Mesendoderm (in vitro differentiated cells): ENCODE results near the gene SRMS.

Experiments used
- DNase-seq: peaks from one replicate; pipeline ENCODE4 v3.0.0; 2013
- H2AK5ac ChIP-seq: 2 replicates; pipeline ENCODE4 v1.6.1; 2013; ENCODE audit warnings: low read length, inconsistent platforms
- H2BK120ac ChIP-seq: 2 replicates; pipeline ENCODE4 v1.6.1; 2013; ENCODE audit warnings: low read depth, mild to moderate bottlenecking, low read length, moderate library complexity, mixed read lengths
- H2BK15ac ChIP-seq: replicated peaks from 2 replicates; pipeline ENCODE4 v1.6.1; 2013; ENCODE audit warnings: low read depth, mild to moderate bottlenecking, moderate library complexity
- H2BK5ac ChIP-seq: 2 replicates; pipeline ENCODE4 v1.6.1; 2013; ENCODE audit warnings: low read length, inconsistent platforms
- H3K18ac ChIP-seq: 2 replicates; pipeline ENCODE4 v1.6.1; 2013; ENCODE audit warnings: mild to moderate bottlenecking, low read length, mixed read lengths
- H3K23ac ChIP-seq: one replicate; pipeline ENCODE4 v1.6.1; 2013; ENCODE audit warnings: low read length
- H3K27ac ChIP-seq: 2 replicates; pipeline ENCODE4 v1.5.1; 2013; ENCODE audit warnings: low read depth, mild to moderate bottlenecking, inconsistent platforms, low read length, moderate library complexity
- H3K27me3 ChIP-seq: 2 replicates; pipeline ENCODE4 v1.6.1; 2013; ENCODE audit warnings: low read length, control low read depth, mild to moderate bottlenecking, inconsistent platforms; ENCODE audit not compliant: insufficient read depth, poor library complexity
- H3K36me3 ChIP-seq: 2 replicates; pipeline ENCODE4 v1.6.1; 2013; ENCODE audit warnings: low read length, inconsistent platforms; ENCODE audit not compliant: control insufficient read depth, insufficient read depth
- H3K4ac ChIP-seq: one replicate; pipeline ENCODE4 v1.6.1; 2013; ENCODE audit warnings: low read depth, mild to moderate bottlenecking, low read length, moderate library complexity
- H3K4me1 ChIP-seq: 2 replicates; pipeline ENCODE4 v1.6.1; 2013; ENCODE audit warnings: low read depth, low read length, inconsistent platforms; ENCODE audit not compliant: control insufficient read depth
- H3K4me2 ChIP-seq: 2 replicates; pipeline ENCODE4 v1.6.1; 2013; ENCODE audit warnings: low read length
- H3K4me3 ChIP-seq: 2 replicates; pipeline ENCODE4 v1.5.1; 2013; ENCODE audit warnings: mild to moderate bottlenecking, low read length
- H3K56ac ChIP-seq: one replicate; pipeline ENCODE4 v1.6.1; 2013; ENCODE audit warnings: low read length
- H3K79me1 ChIP-seq: 2 replicates; pipeline ENCODE4 v1.6.1; 2013; ENCODE audit warnings: low read length, inconsistent platforms
- H3K79me2 ChIP-seq: 2 replicates; pipeline ENCODE4 v1.6.1; 2013; ENCODE audit warnings: mild to moderate bottlenecking, low read length; ENCODE audit not compliant: control insufficient read depth, insufficient read depth
- H3K9ac ChIP-seq: 2 replicates; pipeline ENCODE4 v1.6.1; 2013; ENCODE audit warnings: low read length, inconsistent platforms
- H4K5ac ChIP-seq: one replicate; pipeline ENCODE4 v1.6.1; 2013; ENCODE audit warnings: low read length
- H4K8ac ChIP-seq: one replicate; pipeline ENCODE4 v1.6.1; 2013; ENCODE audit warnings: low read depth, mild to moderate bottlenecking, control low read depth, low read length, moderate library complexity
- WGBS: extraction: QIAGEN DNeasy Blood & Tissue Kit; methylation state at CpG from one replicate; pipeline ENCODE4 v1.1.7; 2013; ENCODE audit warnings: low lambda C conversion rate, missing lambda C conversion rate; ENCODE audit not compliant: insufficient coverage; ENCODE audit errors: extremely low coverage; 5-methylcytosine and 5-hydroxymethylcytosine counted together

Gene SRMS

GRCh38 chr20:63497946-63498935, 49.3 kb downstream of the SRMS start:
- Histone ChIP-seq H3K56ac (peak overlapping the region; percentile 25), H3K27me3 (peaks cover 2% of the 10 kb centered on the region), H3K4me1 (no peaks in the 10 kb centered on the region), H3K4ac (peak overlapping the region; percentile 1), H3K4me2 (no peak overlapping the region), H2BK5ac (no peak overlapping the region), H3K79me2 (no peaks in the 10 kb centered on the region), H3K4me3 (no peak overlapping the region), H2BK120ac (no peak overlapping the region), H2BK15ac (no peak overlapping the region), H3K9ac (peak overlapping the region; percentile 21), H4K5ac (no peak overlapping the region), H3K23ac (no peak overlapping the region), H3K36me3 (no peaks in the 10 kb centered on the region), H3K27ac (no peak overlapping the region), H3K18ac (peak overlapping the region; percentile 8), H3K79me1 (no peaks in the 10 kb centered on the region), H2AK5ac (no peak overlapping the region), H4K8ac (no peak overlapping the region)
- no CpG with 5 or more reads among the region's 60 CpGs for WGBS
- peak; percentile 64 for DNase-seq

GRCh38 chr20:63497138-63497945, 50.2 kb downstream of the SRMS start:
- no peaks in the 10 kb centered on the region for H3K79me2 ChIP-seq
- no peak overlapping the region for H3K23ac ChIP-seq
- H4K5ac ChIP-seq, result no peak overlapping the region
- no peak overlapping the region for H3K18ac ChIP-seq
- no peaks in the 10 kb centered on the region for H3K36me3 ChIP-seq
- H3K27ac ChIP-seq, result no peak overlapping the region
- no peak overlapping the region for H3K56ac ChIP-seq
- no peak overlapping the region for H3K4me3 ChIP-seq
- H2BK15ac ChIP-seq, result no peak overlapping the region
- H3K9ac ChIP-seq, result no peak overlapping the region
- H3K4me1 ChIP-seq, result no peaks in the 10 kb centered on the region
- H3K4ac ChIP-seq, result no peak overlapping the region
- DNase-seq, result no peak
- no peak overlapping the region for H2BK120ac ChIP-seq
- no peaks in the 10 kb centered on the region for H3K79me1 ChIP-seq
- WGBS, result no CpG with 5 or more reads among the region's 20 CpGs
- H2AK5ac ChIP-seq, result no peak overlapping the region
- H2BK5ac ChIP-seq, result no peak overlapping the region
- peaks cover 2% of the 10 kb centered on the region for H3K27me3 ChIP-seq
- no peak overlapping the region for H4K8ac ChIP-seq
- H3K4me2 ChIP-seq, result no peak overlapping the region

GRCh38 chr20:63496596-63497120, 50.9 kb downstream of the SRMS start:
- Histone ChIP-seq H3K4me2 (no peak overlapping the region), H3K9ac (no peak overlapping the region), H3K79me2 (no peaks in the 10 kb centered on the region), H3K79me1 (no peaks in the 10 kb centered on the region), H3K36me3 (no peaks in the 10 kb centered on the region), H3K4me3 (no peak overlapping the region), H4K5ac (no peak overlapping the region), H2BK5ac (no peak overlapping the region), H2AK5ac (no peak overlapping the region), H4K8ac (no peak overlapping the region), H2BK15ac (no peak overlapping the region), H3K23ac (no peak overlapping the region), H3K27ac (no peak overlapping the region), H3K27me3 (peaks cover 2% of the 10 kb centered on the region), H3K4ac (no peak overlapping the region), H2BK120ac (no peak overlapping the region), H3K56ac (no peak overlapping the region), H3K4me1 (no peaks in the 10 kb centered on the region), H3K18ac (no peak overlapping the region)
- no CpG with 5 or more reads among the region's 16 CpGs for WGBS
- DNase-seq, result no peak

GRCh38 chr20:63495741-63496595, 51.6 kb downstream of the SRMS start:
- Histone ChIP-seq H2BK120ac (no peak overlapping the region), H3K27me3 (peaks cover 2% of the 10 kb centered on the region), H3K79me1 (no peaks in the 10 kb centered on the region), H3K4me3 (no peak overlapping the region), H3K18ac (no peak overlapping the region), H3K23ac (no peak overlapping the region), H3K4me2 (peak overlapping the region; percentile 46), H3K9ac (no peak overlapping the region), H3K4me1 (no peaks in the 10 kb centered on the region), H4K8ac (no peak overlapping the region), H3K79me2 (no peaks in the 10 kb centered on the region), H3K27ac (no peak overlapping the region), H3K56ac (peak overlapping the region; percentile 34), H4K5ac (no peak overlapping the region), H3K36me3 (no peaks in the 10 kb centered on the region), H2BK15ac (no peak overlapping the region), H2AK5ac (no peak overlapping the region), H2BK5ac (no peak overlapping the region), H3K4ac (no peak overlapping the region)
- peak; percentile 53 for DNase-seq
- no CpG with 5 or more reads among the region's 48 CpGs for WGBS

GRCh38 chr20:63495167-63495720, 52.3 kb downstream of the SRMS start:
- Histone ChIP-seq H3K79me2 (no peaks in the 10 kb centered on the region), H3K4me2 (no peak overlapping the region), H3K79me1 (no peaks in the 10 kb centered on the region), H3K4me1 (no peaks in the 10 kb centered on the region), H2BK5ac (no peak overlapping the region), H3K36me3 (no peaks in the 10 kb centered on the region), H3K9ac (no peak overlapping the region), H2BK120ac (no peak overlapping the region), H2BK15ac (no peak overlapping the region), H3K18ac (no peak overlapping the region), H3K56ac (no peak overlapping the region), H4K5ac (no peak overlapping the region), H3K4ac (no peak overlapping the region), H3K27ac (no peak overlapping the region), H4K8ac (no peak overlapping the region), H3K23ac (no peak overlapping the region), H3K4me3 (no peak overlapping the region), H2AK5ac (no peak overlapping the region), H3K27me3 (peaks cover 2% of the 10 kb centered on the region)
- no peak for DNase-seq
- WGBS, result no CpG with 5 or more reads among the region's 8 CpGs
